ENCODE data around the gene MAMDC4. TPM values are rescaled to one million over a fixed set of nuclear protein-coding genes. Genes with fewer than 3 reads are reported as not detected.
"Not testable (repeated sequence)": the region's sequence is repeated elsewhere in the genome, so short reads cannot be mapped to it uniquely, and the experiment has no call there.

The MAMDC4 gene
- total RNA-seq, 4 donors from 2014 or later = 1.0 to 2.2 (median 1.8) TPM

- Histone ChIP-seq H3K4me1 (peaks cover 3 to 32% (median 11%) of the 10 kb centered on the region in 3 donors), H3K4me3 (no peak overlapping the region), H3K36me3 (peaks cover 0 to 18% of the 10 kb centered on the region in 2 donors), H3K27me3 (no peaks in the 10 kb centered on the region), H3K9me3 (no peaks in the 10 kb centered on the region), H3K27ac (no peak overlapping the region)
- no peak for ATAC-seq
- 98% methylated on average over 16 of the region's 18 CpGs for WGBS, 2 donors (ENCODE audit: low coverage in 1 of 2)
- TF ChIP-seq POLR2A (IDR thresholded peaks at IDR 0.05) = no peak
- no peak for TF ChIP-seq EP300 (IDR thresholded peaks at IDR 0.05)
- TF ChIP-seq POLR2AphosphoS5 (IDR thresholded peaks at IDR 0.05) = no peak
- TF ChIP-seq, protein P1, sequence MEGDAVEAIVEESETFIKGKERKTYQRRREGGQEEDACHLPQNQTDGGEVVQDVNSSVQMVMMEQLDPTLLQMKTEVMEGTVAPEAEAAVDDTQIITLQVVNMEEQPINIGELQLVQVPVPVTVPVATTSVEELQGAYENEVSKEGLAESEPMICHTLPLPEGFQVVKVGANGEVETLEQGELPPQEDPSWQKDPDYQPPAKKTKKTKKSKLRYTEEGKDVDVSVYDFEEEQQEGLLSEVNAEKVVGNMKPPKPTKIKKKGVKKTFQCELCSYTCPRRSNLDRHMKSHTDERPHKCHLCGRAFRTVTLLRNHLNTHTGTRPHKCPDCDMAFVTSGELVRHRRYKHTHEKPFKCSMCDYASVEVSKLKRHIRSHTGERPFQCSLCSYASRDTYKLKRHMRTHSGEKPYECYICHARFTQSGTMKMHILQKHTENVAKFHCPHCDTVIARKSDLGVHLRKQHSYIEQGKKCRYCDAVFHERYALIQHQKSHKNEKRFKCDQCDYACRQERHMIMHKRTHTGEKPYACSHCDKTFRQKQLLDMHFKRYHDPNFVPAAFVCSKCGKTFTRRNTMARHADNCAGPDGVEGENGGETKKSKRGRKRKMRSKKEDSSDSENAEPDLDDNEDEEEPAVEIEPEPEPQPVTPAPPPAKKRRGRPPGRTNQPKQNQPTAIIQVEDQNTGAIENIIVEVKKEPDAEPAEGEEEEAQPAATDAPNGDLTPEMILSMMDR (IDR thresholded peaks at IDR 0.05) = no peak
Observed at GRCh38 chr9:136867917-136868316, 15.8 kb downstream of the MAMDC4 start.

DNA sequence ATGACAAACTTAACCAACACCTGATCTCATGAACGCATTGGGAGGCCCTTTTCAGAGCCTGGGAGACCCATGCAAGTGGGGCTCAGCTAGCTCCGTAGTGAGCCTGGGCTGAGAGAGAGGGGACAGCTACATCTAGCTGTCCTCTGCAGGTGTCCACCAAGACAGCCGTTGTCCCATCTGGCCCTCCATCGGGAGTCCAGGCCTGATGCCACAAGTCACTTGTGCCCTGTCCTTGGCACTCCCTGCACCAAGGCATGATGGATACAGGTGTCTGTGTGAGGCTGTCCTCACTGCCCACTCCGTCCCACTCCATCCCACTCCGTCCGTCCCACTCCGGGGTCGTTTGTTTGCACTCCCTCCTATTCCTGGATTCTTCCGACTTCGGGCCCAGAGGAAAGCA, 16.5 kb downstream of the MAMDC4 start:
- Histone ChIP-seq H3K36me3 (peaks cover 0 to 11% of the 10 kb centered on the region in 2 donors), H3K27ac (no peak overlapping the region), H3K9me3 (no peaks in the 10 kb centered on the region), H3K4me3 (no peak overlapping the region), H3K27me3 (no peaks in the 10 kb centered on the region), H3K4me1 (peaks cover 3 to 30% (median 11%) of the 10 kb centered on the region in 3 donors)
- no peak for ATAC-seq
- 66% methylated on average over 3 of the region's 11 CpGs; no CpG with 5 or more reads in 1 of the 2 donors for WGBS, 2 donors (ENCODE audit: low coverage in 1 of 2)
- TF ChIP-seq, protein P1 (IDR thresholded peaks at IDR 0.05) = no peak
- no peak for TF ChIP-seq POLR2AphosphoS5 (IDR thresholded peaks at IDR 0.05)
- TF ChIP-seq EP300 (IDR thresholded peaks at IDR 0.05) = no peak
- TF ChIP-seq POLR2A (IDR thresholded peaks at IDR 0.05) = no peak

DNA sequence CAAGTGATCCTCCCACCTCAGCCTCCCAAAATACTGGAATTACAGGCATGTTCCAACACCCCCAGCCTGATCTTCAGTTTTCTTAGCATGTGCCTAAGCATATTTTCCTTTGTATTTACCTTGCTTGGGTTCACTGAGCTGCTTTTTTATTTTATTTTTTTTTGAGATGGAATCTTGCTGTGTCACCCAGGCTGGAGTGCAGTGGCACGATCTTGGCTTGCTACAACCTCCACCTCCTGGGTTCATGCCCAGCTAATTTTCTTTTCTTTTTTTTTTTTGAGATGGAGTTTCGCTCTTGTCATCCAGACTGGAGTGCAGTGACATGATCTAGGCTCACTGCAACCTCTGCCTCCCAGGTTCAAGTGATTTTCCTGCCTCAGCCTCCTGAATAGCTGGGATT, 17.5 kb downstream of the MAMDC4 start:
- WGBS, 2 donors (ENCODE audit: low coverage in 1 of 2) = 86 to 100% methylated on average over 1 to 2 of the region's 2 CpGs
- not testable (repeated sequence) for ATAC-seq, H3K27me3 ChIP-seq, H3K36me3 ChIP-seq, H3K27ac ChIP-seq, H3K4me3 ChIP-seq, H3K9me3 ChIP-seq
- H3K4me1 ChIP-seq = peaks cover 3 to 20% (median 11%) of the 10 kb centered on the region in 3 donors

GRCh38 chr9:136875155-136875554, 23.0 kb downstream of the MAMDC4 start:
- no peak for TF ChIP-seq POLR2AphosphoS5 (IDR thresholded peaks at IDR 0.05)
- no peak for TF ChIP-seq EP300 (IDR thresholded peaks at IDR 0.05)
- TF ChIP-seq, protein P1 (IDR thresholded peaks at IDR 0.05) = no peak
- no peak for TF ChIP-seq POLR2A (IDR thresholded peaks at IDR 0.05)
- Histone ChIP-seq H3K4me1 (no peaks in the 10 kb centered on the region), H3K27me3 (no peaks in the 10 kb centered on the region), H3K9me3 (no peaks in the 10 kb centered on the region), H3K36me3 (no peaks in the 10 kb centered on the region), H3K27ac (no peak overlapping the region), H3K4me3 (no peak overlapping the region)
- ATAC-seq = no peak
- 92 to 94% methylated on average over 6 of the region's 6 CpGs for WGBS, 2 donors (ENCODE audit: low coverage in 1 of 2)

DNA sequence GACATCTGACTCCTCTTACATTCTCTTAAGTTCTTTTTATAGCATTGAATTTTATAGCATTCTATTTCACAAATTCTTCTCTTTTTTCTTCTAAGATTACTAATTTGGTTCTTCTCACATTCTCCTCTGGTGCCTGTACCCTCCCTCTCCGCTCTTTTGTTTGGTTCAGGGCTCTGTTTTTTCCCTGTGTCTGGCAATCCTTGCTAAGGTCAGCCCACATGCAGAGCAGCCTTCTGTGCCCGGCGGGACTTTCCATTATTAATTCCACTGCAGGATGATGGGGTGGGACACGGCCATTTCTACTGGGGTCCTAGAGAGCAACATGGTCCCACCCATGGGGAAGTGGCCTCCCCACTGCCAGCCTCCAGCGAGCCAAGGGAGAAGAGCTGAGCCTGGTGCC, 24.3 kb downstream of the MAMDC4 start:
- Histone ChIP-seq H3K27me3 (peaks cover 4% of the 10 kb centered on the region), H3K9me3 (no peaks in the 10 kb centered on the region), H3K36me3 (no peaks in the 10 kb centered on the region), H3K27ac (no peak overlapping the region), H3K4me1 (peaks cover 0 to 1% (median 0%) of the 10 kb centered on the region in 3 donors), H3K4me3 (no peak overlapping the region)
- WGBS, 2 donors (ENCODE audit: low coverage in 1 of 2) = no CpG with 5 or more reads among the region's 5 CpGs
- no peak for ATAC-seq
- no peak for TF ChIP-seq POLR2A (IDR thresholded peaks at IDR 0.05)
- no peak for TF ChIP-seq EP300 (IDR thresholded peaks at IDR 0.05)
- TF ChIP-seq, protein P1 (IDR thresholded peaks at IDR 0.05) = no peak
- no peak for TF ChIP-seq POLR2AphosphoS5 (IDR thresholded peaks at IDR 0.05)

Measured in gastroesophageal sphincter (tissue), 4 donors.